HepG2 (cell line): ENCODE data around the gene PACS2. TPM values are rescaled to one million over a fixed set of nuclear protein-coding genes. Genes with fewer than 3 reads are reported as not detected.

ENCODE experiments used
- ATAC-seq: fragments of 200-7000 bp; cut with Tn5 transposase; 3 replicates; pipeline ENCODE4 v1.9.1; 2020; ENCODE audit warnings: mild to moderate bottlenecking, moderate library complexity
- BruUV-seq: library from RNA; stranded (reverse); fragments of 400-500 nt; replicated peaks from 2 replicates; lab custom pipeline; 2021; lab: Mats Ljungman, UMichigan
- CTCF ChIA-PET: fragments of 300-600 bp; formaldehyde crosslinking; extraction: SDS; loops from one replicate; lab custom pipeline; 2021; ENCODE audit warnings: low total read pairs, inconsistent platforms, low intra/inter-chr PET ratio; lab: Yijun Ruan, JAX
- POLR2A ChIA-PET: fragments of 350-600 bp; sonication (Branson Sonifier 250); formaldehyde crosslinking; loops from one replicate; lab custom pipeline; 2020; ENCODE audit warnings: antibody characterized with exemption, inconsistent platforms; lab: Yijun Ruan, JAX
- DNase-seq: peaks from one replicate; pipeline ENCODE4 v3.0.0-alpha.2; 2015; ENCODE audit warnings: low spot score
- FAIRE-seq: peaks from 3 replicates; lab custom pipeline; 2011; peaks lifted over from hg19 to GRCh38; lab: Jason Lieb, UNC
- H2AFZ ChIP-seq: one replicate; pipeline ENCODE4 v1.6.1; 2011; ENCODE audit warnings: low read length, inconsistent platforms
- H3K27ac ChIP-seq: fragments of 300-600 bp; 3 replicates; pipeline ENCODE4 v1.8.0; 2011; ENCODE audit warnings: mixed run types, mild to moderate bottlenecking, mixed read lengths, low read length, inconsistent platforms; ENCODE audit not compliant: insufficient read depth; ENCODE audit errors: extremely low read length
- H3K27me3 ChIP-seq, 2 experiments: fragments of 200-600 bp in 1 of 2; 2 replicates in 1 of 2; 3 replicates in 1 of 2; pipeline versions ENCODE4 v1.6.0 to v1.8.0; 2011; ENCODE audit warnings: low read length in 2 of 2, mild to moderate bottlenecking in 2 of 2, moderate library complexity in 2 of 2, inconsistent platforms in 1 of 2; ENCODE audit not compliant: insufficient read depth in 2 of 2, control insufficient read depth in 1 of 2
- H3K36me3 ChIP-seq, 2 experiments: fragments of 200-600 bp in 1 of 2; replicated peaks in 1 of 2; 2 replicates in 1 of 2; 3 replicates in 1 of 2; pipeline versions ENCODE4 v1.5.1 to v1.8.0; 2011; ENCODE audit warnings: low read length in 2 of 2, inconsistent platforms in 1 of 2; ENCODE audit not compliant: insufficient read depth in 2 of 2, control insufficient read depth in 1 of 2
- H3K4me1 ChIP-seq: 2 replicates; pipeline ENCODE4 v1.5.1; 2012; ENCODE audit warnings: low read length, inconsistent platforms; ENCODE audit not compliant: insufficient read depth
- H3K4me2 ChIP-seq: 2 replicates; pipeline ENCODE4 v1.6.0; 2011; ENCODE audit warnings: low read depth, low read length, inconsistent platforms
- H3K4me3 ChIP-seq, 3 experiments: fragments of 200-600 bp in 1 of 3; sonication (generic), shearing (Covaris generic) in 1 of 3; replicated peaks in 1 of 3; 2 replicates each; pipeline ENCODE4 v1.5.1; 2011 to 2016; ENCODE audit warnings: low read length in 3 of 3, inconsistent platforms in 2 of 3, low read depth in 2 of 3, mild to moderate bottlenecking in 2 of 3, control low read depth in 1 of 3, mixed read lengths in 1 of 3; ENCODE audit not compliant: insufficient read depth in 1 of 3
- H3K79me2 ChIP-seq: one replicate; pipeline ENCODE4 v1.6.1; 2011; ENCODE audit warnings: low read length, inconsistent platforms; ENCODE audit not compliant: insufficient read depth
- H3K9ac ChIP-seq: 2 replicates; pipeline ENCODE4 v1.6.0; 2011; ENCODE audit warnings: mild to moderate bottlenecking, low read depth, low read length, inconsistent platforms; ENCODE audit not compliant: insufficient read depth
- H3K9me3 ChIP-seq: 2 replicates; pipeline ENCODE4 v1.5.1; 2012; ENCODE audit warnings: mild to moderate bottlenecking, low read length
- H4K20me1 ChIP-seq: 2 replicates; pipeline ENCODE4 v1.6.0; 2011; ENCODE audit warnings: inconsistent platforms, mild to moderate bottlenecking, low read length, moderate library complexity; ENCODE audit not compliant: insufficient read depth
- ELF1 ChIP-seq: sonication (generic); formaldehyde crosslinking; IDR thresholded peaks from 2 replicates; pipeline ENCODE4 v1.4.0; 2020; ENCODE audit warnings: missing genetic modification reagents
- KLF13 ChIP-seq: sonication (generic); formaldehyde crosslinking; IDR thresholded peaks from 2 replicates; pipeline ENCODE4 v1.4.0; 2020; ENCODE audit warnings: mild to moderate bottlenecking, missing genetic modification reagents
- NR2F1 ChIP-seq, 2 experiments: fragments of 450-650 bp in 1 of 2; formaldehyde crosslinking in 1 of 2; IDR thresholded peaks; 2 replicates each; pipeline versions ENCODE4 v1.5.0 to v1.6.1; 2016 to 2020; ENCODE audit warnings: mild to moderate bottlenecking in 1 of 2, missing compliant biosample characterization in 1 of 2, missing genetic modification reagents in 1 of 2, moderate library complexity in 1 of 2
- RFXANK ChIP-seq: IDR thresholded peaks from 2 replicates; pipeline ENCODE4 v1.6.1; 2016
- SETDB1 ChIP-seq: sonication (generic); formaldehyde crosslinking; IDR thresholded peaks from 2 replicates; pipeline ENCODE4 v1.5.1; 2020; ENCODE audit warnings: missing genetic modification reagents, mild to moderate bottlenecking, borderline replicate concordance
- ZNF3 ChIP-seq: IDR thresholded peaks from 2 replicates; pipeline ENCODE4 v1.7.0; 2017; ENCODE audit warnings: inconsistent platforms
- ZSCAN29 ChIP-seq: sonication (generic); formaldehyde crosslinking; conservative IDR thresholded peaks from 2 replicates; pipeline ENCODE4 v1.4.0; 2020; ENCODE audit warnings: mild to moderate bottlenecking, missing genetic modification reagents
- WGBS: methylation state at CpG from one replicate; pipeline ENCODE4 v1.1.6; 2017; ENCODE audit warnings: low lambda C conversion rate; 5-methylcytosine and 5-hydroxymethylcytosine counted together
- in situ Hi-C: cut with HindIII; loops from 2 replicates; pipeline ENCODE4 v1.10.0; 2017; ENCODE audit warnings: low pct_unique_long_range_greater_than_20kb; ENCODE audit not compliant: extremely low pct_ligation_motif_present
- intact Hi-C: fragments of 100-400 bp; cut with micrococcal nuclease; formaldehyde crosslinking; loops from one replicate; pipeline ENCODE4 v1.10.0; 2022; ENCODE audit not compliant: unreplicated experiment
- polyA plus RNA-seq, 8 experiments: library from polyadenylated mRNA; depleted of rRNA in 3 of 8; stranded (reverse) in 7 of 8; unstranded in 1 of 8; fragments of >200 nt; fragmentation: Illumina TruSeq in 4 of 8; extraction: Trizol in 4 of 8; gene quantifications; 2 replicates each; pipeline versions ENCODE4 v1.2.1 to v1.2.3, GENCODE V29; 2011 to 2016; ENCODE audit warnings: low read depth in 4 of 8, missing spikeins in 1 of 8, mixed read lengths in 1 of 8; ENCODE audit not compliant: insufficient read depth in 1 of 8
- total RNA-seq, 5 experiments: library from RNA; depleted of rRNA; stranded (reverse); fragments of >200 nt; fragmentation: Illumina TruSeq; extraction: Trizol; gene quantifications; 2 replicates each; pipeline ENCODE4 v1.2.3, GENCODE V29; 2016; ENCODE audit warnings: low read depth in 1 of 5
- TF ChIP-seq, protein P1 (sequence below): fragments of 450-650 bp; IDR thresholded peaks from 2 replicates; pipeline ENCODE4 v1.6.1; 2017; ENCODE audit warnings: mild to moderate bottlenecking
- TF ChIP-seq, protein P2 (sequence below): sonication (generic); formaldehyde crosslinking; IDR thresholded peaks from 2 replicates; pipeline ENCODE4 v1.5.1; 2020; ENCODE audit warnings: missing genetic modification reagents, mild to moderate bottlenecking, borderline replicate concordance
- TF ChIP-seq, protein P3 (sequence below): sonication (generic); formaldehyde crosslinking; IDR thresholded peaks from 2 replicates; pipeline ENCODE4 v1.8.0; 2022; ENCODE audit warnings: missing genetic modification reagents, mild to moderate bottlenecking, inconsistent platforms, borderline replicate concordance

Gene PACS2
- total and polyA plus RNA-seq, 2 of the 13 experiments (the other 11 are each of a cell fraction or from before 2014, with no cell fraction given), result 23.6 to 27.6 TPM

GRCh38 chr14:105305345-105305744 lies 9.2 kb upstream of the PACS2 start:
- Histone ChIP-seq H3K4me3 (no peak overlapping the region), H3K4me1 (peaks cover 14% of the 10 kb centered on the region), H3K9ac (no peak overlapping the region), H3K27me3 (no peaks in the 10 kb centered on the region; a peak in 1 of 5 replicates), H4K20me1 (no peaks in the 10 kb centered on the region), H3K4me2 (peak overlapping the region; percentile 11; the same call in 1 of the 2 replicates), H2AFZ (no peak overlapping the region), H3K79me2 (no peaks in the 10 kb centered on the region), H3K27ac (no peak overlapping the region), H3K36me3 (no peaks in the 10 kb centered on the region), H3K9me3 (no peaks in the 10 kb centered on the region)
- POLR2A ChIA-PET, result no interaction called here
- in situ Hi-C loops (no loop called here), intact Hi-C loops (no loop called here)
- no TSS peak for BruUV-seq
- CTCF ChIA-PET, result no interaction called here
- TF ChIP-seq KLF13 (CRISPR knock-in tag) (no peak), NR2F1 (CRISPR knock-in tag; IDR thresholded peaks at IDR 0.05) (no peak), ZSCAN29 (no peak), ZNF3 (no peak), RFXANK (CRISPR knock-in tag) (no peak), SETDB1 (CRISPR knock-in tag) (no peak), ELF1 (CRISPR knock-in tag) (no peak)
- TF ChIP-seq, protein P1, sequence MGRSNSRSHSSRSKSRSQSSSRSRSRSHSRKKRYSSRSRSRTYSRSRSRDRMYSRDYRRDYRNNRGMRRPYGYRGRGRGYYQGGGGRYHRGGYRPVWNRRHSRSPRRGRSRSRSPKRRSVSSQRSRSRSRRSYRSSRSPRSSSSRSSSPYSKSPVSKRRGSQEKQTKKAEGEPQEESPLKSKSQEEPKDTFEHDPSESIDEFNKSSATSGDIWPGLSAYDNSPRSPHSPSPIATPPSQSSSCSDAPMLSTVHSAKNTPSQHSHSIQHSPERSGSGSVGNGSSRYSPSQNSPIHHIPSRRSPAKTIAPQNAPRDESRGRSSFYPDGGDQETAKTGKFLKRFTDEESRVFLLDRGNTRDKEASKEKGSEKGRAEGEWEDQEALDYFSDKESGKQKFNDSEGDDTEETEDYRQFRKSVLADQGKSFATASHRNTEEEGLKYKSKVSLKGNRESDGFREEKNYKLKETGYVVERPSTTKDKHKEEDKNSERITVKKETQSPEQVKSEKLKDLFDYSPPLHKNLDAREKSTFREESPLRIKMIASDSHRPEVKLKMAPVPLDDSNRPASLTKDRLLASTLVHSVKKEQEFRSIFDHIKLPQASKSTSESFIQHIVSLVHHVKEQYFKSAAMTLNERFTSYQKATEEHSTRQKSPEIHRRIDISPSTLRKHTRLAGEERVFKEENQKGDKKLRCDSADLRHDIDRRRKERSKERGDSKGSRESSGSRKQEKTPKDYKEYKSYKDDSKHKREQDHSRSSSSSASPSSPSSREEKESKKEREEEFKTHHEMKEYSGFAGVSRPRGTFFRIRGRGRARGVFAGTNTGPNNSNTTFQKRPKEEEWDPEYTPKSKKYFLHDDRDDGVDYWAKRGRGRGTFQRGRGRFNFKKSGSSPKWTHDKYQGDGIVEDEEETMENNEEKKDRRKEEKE, result no peak
- TF ChIP-seq, protein P2, sequence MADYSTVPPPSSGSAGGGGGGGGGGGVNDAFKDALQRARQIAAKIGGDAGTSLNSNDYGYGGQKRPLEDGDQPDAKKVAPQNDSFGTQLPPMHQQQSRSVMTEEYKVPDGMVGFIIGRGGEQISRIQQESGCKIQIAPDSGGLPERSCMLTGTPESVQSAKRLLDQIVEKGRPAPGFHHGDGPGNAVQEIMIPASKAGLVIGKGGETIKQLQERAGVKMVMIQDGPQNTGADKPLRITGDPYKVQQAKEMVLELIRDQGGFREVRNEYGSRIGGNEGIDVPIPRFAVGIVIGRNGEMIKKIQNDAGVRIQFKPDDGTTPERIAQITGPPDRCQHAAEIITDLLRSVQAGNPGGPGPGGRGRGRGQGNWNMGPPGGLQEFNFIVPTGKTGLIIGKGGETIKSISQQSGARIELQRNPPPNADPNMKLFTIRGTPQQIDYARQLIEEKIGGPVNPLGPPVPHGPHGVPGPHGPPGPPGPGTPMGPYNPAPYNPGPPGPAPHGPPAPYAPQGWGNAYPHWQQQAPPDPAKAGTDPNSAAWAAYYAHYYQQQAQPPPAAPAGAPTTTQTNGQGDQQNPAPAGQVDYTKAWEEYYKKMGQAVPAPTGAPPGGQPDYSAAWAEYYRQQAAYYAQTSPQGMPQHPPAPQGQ (CRISPR knock-in tag), result no peak
- TF ChIP-seq, protein P3, sequence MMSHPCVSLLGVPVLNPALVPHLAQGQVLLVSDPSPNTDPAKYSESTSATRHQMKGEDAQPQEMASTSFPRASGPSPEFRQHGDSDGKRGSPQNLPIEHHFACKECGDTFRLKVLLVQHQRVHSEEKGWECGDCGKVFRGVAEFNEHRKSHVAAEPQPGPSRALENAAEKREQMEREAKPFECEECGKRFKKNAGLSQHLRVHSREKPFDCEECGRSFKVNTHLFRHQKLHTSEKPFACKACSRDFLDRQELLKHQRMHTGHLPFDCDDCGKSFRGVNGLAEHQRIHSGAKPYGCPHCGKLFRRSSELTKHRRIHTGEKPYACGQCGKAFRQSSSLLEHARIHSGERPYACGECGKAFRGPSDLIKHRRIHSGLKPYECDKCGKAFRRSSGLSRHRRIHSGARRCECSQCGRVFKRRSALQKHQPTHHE, result no peak
- 85% methylated on average over 8 of the region's 9 CpGs for WGBS
- no peak for DNase-seq
- no peak for FAIRE-seq
- ATAC-seq, result no peak
